ENCODE data around the gene TSSK3. TPM values are rescaled to one million over a fixed set of nuclear protein-coding genes. Genes with fewer than 3 reads are reported as not detected.

TSSK3 gene
- total and polyA plus RNA-seq, 2 experiments from 2014 or later = not detected

GRCh38 chr1:32349211-32349708 lies 13.1 kb upstream of the TSSK3 start (continued):
- no peak for TF ChIP-seq ZNF462 (CRISPR knock-in tag; IDR thresholded peaks at IDR 0.05)

GRCh38 chr1:32350785-32351398 lies 11.4 kb upstream of the TSSK3 start:
- H3K4me3 Mint-ChIP-seq = peak overlapping the region; percentile 81
- Histone ChIP-seq H3F3A (replicated peaks; ENCODE audit: low read depth) (peaks cover 10% of the 10 kb centered on the region; the same call in 1 of the 2 replicates), H3K9me2 (ENCODE audit: insufficient read depth) (peaks cover 10% of the 10 kb centered on the region; the same call in 1 of the 2 replicates), H3K36me3 (ENCODE audit: insufficient read depth) (no peaks in the 10 kb centered on the region), H3K79me2 (replicated peaks; ENCODE audit: insufficient read depth) (no peaks in the 10 kb centered on the region), H3K4me2 (peak overlapping the region; percentile 70), H3K4me1 (ENCODE audit: insufficient read depth) (no peaks in the 10 kb centered on the region; the same call in 1 of the 2 replicates), H4K20me1 (replicated peaks; ENCODE audit: insufficient read depth) (no peaks in the 10 kb centered on the region), H3K27me3 (ENCODE audit: insufficient read depth) (peaks cover 17% of the 10 kb centered on the region), H2AFZ (peak overlapping the region; percentile 93; the same call in 1 of the 2 replicates), H3K4me3 (peak overlapping the region; percentile 78), H3K27ac (ENCODE audit: low read depth) (no peak overlapping the region)
- DNase-seq (ENCODE audit: low spot score) (peak; percentile 85), ATAC-seq (peak; percentile 48)
- peak overlapping the region; percentile 88; the same call in 1 of the 2 replicates for H3K27ac Mint-ChIP-seq
- peaks cover 18% of the 10 kb centered on the region for H3K9me3 Mint-ChIP-seq
- H3K36me3 Mint-ChIP-seq (ENCODE audit: low read depth) = peaks cover 7% of the 10 kb centered on the region
- H3K27me3 Mint-ChIP-seq (ENCODE audit: insufficient read depth, low read depth, poor library complexity) = peaks cover 22% of the 10 kb centered on the region
- peaks cover 18% of the 10 kb centered on the region for H3K4me1 Mint-ChIP-seq
- TF ChIP-seq JUNB (IDR thresholded peaks at IDR 0.05; ENCODE audit: unreplicated experiment) (no peak), ZNF114 (CRISPR knock-in tag; IDR thresholded peaks at IDR 0.05) (no peak), EZH2 (IDR thresholded peaks at IDR 0.05; ENCODE audit: low read depth, unreplicated experiment) (no peak), EZH2phosphoT487 (IDR thresholded peaks at IDR 0.05; ENCODE audit: unreplicated experiment) (no peak), STAT1 (IDR thresholded peaks at IDR 0.05; ENCODE audit: unreplicated experiment) (peak; percentile 83), NANOG (IDR thresholded peaks at IDR 0.05; ENCODE audit: borderline replicate concordance) (no peak), POLR2AphosphoS5 (IDR thresholded peaks at IDR 0.05; ENCODE audit: low read depth) (no peak), CTCF (conservative IDR thresholded peaks at IDR 0.05; ENCODE audit: low read depth in 2 of 2) (peak; percentile 49 to 59), ETS1 (IDR thresholded peaks at IDR 0.05) (no peak), CREB1 (CRISPR knock-in tag; IDR thresholded peaks at IDR 0.05; ENCODE audit: low read depth) (no peak)
